ENCODE data around the gene TACC3. TPM values are rescaled to one million over a fixed set of nuclear protein-coding genes. Genes with fewer than 3 reads are reported as not detected.

TACC3 gene
- total RNA-seq, 1 experiment from 2014 or later: 207 TPM

- TF ChIP-seq ATF6 (CRISPR knock-in tag; IDR thresholded peaks at IDR 0.05): no peak
Observed at GRCh38 chr4:1744552-1744951, 23.2 kb downstream of the TACC3 start (continued).

GRCh38 chr4:1745165-1745564 lies 23.8 kb downstream of the TACC3 start:
- no peak for TF ChIP-seq CBFB (CRISPR knock-in tag; IDR thresholded peaks at IDR 0.05; ENCODE audit: low read depth)
- no peak for TF ChIP-seq AR (CRISPR knock-in tag; IDR thresholded peaks at IDR 0.05)
- TF ChIP-seq ZNF512 (CRISPR knock-in tag; IDR thresholded peaks at IDR 0.05; ENCODE audit: borderline replicate concordance): no peak
- TF ChIP-seq ZNF396 (CRISPR knock-in tag; IDR thresholded peaks at IDR 0.05; ENCODE audit: borderline replicate concordance): no peak
- no peak for TF ChIP-seq ZNF532 (CRISPR knock-in tag; IDR thresholded peaks at IDR 0.05; ENCODE audit: borderline replicate concordance)
- ChIA-PET POLR2A (no interaction called here), CTCF (interaction anchor here (0.6 to 2.9 kb wide), 18 partner anchors 12 to 88 kb away, joined by 3 to 21 read pairs (median 4); partner anchors contain the start of genes FGFR3, TACC3 and TMEM129)
- peaks cover 39% of the 10 kb centered on the region for H3K36me3 Mint-ChIP-seq
- H3K27ac Mint-ChIP-seq: no peak overlapping the region
- H3K9me3 Mint-ChIP-seq: no peaks in the 10 kb centered on the region
- no peaks in the 10 kb centered on the region; the same call in 1 of the 2 replicates for H3K27me3 Mint-ChIP-seq (ENCODE audit: low read depth)
- no peaks in the 10 kb centered on the region for H3K4me1 Mint-ChIP-seq
- H3K4me3 Mint-ChIP-seq: no peak overlapping the region
- ATAC-seq: no peak
- no peak for DNase-seq (ENCODE audit: low spot score)

DNA sequence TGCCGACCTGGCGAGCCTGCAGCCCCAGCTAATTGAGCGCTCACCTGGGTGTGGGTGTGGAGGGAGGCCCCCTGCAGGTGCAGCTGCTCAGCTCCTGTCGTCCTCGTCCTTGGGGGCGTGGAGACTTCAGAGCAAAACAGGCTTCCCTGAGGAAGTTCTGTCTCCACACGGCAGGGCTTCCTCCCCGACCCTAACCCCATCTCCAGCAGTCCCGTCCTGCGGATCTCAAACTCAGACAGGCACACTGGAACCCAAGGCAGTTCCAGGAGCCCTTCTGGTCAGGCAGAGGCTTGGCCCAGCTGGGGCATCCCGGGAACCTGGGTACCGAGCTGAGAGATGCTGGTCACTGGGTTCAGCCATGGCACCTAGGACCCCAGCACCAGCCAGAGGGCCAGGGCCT lies 24.4 kb downstream of the TACC3 start:
- Mint-ChIP-seq H3K27ac (0 out of 2 replicates have a peak overlapping the region, but pooled peaks have one; percentile 19), H3K36me3 (peaks cover 37% of the 10 kb centered on the region), H3K4me1 (no peaks in the 10 kb centered on the region), H3K27me3 (ENCODE audit: low read depth) (peaks cover 2% of the 10 kb centered on the region; the same call in 1 of the 2 replicates), H3K4me3 (no peak overlapping the region), H3K9me3 (no peaks in the 10 kb centered on the region)
- CTCF ChIA-PET: interaction anchor here (0.7 to 2.9 kb wide), 15 partner anchors 12 to 87 kb away, joined by 3 to 21 read pairs (median 4); partner anchors contain the start of genes FGFR3, TACC3 and TMEM129
- DNase-seq (ENCODE audit: low spot score) (no peak), ATAC-seq (no peak)
- POLR2A ChIA-PET: no interaction called here
- TF ChIP-seq, protein P1, sequence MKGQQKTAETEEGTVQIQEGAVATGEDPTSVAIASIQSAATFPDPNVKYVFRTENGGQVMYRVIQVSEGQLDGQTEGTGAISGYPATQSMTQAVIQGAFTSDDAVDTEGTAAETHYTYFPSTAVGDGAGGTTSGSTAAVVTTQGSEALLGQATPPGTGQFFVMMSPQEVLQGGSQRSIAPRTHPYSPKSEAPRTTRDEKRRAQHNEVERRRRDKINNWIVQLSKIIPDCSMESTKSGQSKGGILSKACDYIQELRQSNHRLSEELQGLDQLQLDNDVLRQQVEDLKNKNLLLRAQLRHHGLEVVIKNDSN (CRISPR knock-in tag; IDR thresholded peaks at IDR 0.05): no peak
- TF ChIP-seq, protein P2, sequence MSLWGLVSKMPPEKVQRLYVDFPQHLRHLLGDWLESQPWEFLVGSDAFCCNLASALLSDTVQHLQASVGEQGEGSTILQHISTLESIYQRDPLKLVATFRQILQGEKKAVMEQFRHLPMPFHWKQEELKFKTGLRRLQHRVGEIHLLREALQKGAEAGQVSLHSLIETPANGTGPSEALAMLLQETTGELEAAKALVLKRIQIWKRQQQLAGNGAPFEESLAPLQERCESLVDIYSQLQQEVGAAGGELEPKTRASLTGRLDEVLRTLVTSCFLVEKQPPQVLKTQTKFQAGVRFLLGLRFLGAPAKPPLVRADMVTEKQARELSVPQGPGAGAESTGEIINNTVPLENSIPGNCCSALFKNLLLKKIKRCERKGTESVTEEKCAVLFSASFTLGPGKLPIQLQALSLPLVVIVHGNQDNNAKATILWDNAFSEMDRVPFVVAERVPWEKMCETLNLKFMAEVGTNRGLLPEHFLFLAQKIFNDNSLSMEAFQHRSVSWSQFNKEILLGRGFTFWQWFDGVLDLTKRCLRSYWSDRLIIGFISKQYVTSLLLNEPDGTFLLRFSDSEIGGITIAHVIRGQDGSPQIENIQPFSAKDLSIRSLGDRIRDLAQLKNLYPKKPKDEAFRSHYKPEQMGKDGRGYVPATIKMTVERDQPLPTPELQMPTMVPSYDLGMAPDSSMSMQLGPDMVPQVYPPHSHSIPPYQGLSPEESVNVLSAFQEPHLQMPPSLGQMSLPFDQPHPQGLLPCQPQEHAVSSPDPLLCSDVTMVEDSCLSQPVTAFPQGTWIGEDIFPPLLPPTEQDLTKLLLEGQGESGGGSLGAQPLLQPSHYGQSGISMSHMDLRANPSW (CRISPR knock-in tag; conservative IDR thresholded peaks at IDR 0.05; ENCODE audit: low read depth): no peak
- TF ChIP-seq ZBTB21 (CRISPR knock-in tag; IDR thresholded peaks at IDR 0.05; ENCODE audit: borderline replicate concordance) (no peak), PRRX2 (CRISPR knock-in tag; IDR thresholded peaks at IDR 0.05) (no peak), ARID4B (CRISPR knock-in tag; IDR thresholded peaks at IDR 0.05; ENCODE audit: borderline replicate concordance) (no peak)

Measured in WTC11 (cell line).